GM12873 (cell line): ENCODE data around the gene ARID3B.

Experiments
- TF ChIP-seq, protein P1 (sequence below): IDR thresholded peaks from 2 replicates; pipeline ENCODE4 v1.5.1; 2012; ENCODE audit warnings: low read depth, mild to moderate bottlenecking, moderate library complexity, low read length, control low read depth; ENCODE audit not compliant: insufficient read depth; ENCODE audit errors: missing control alignments

Gene ARID3B, protein sequence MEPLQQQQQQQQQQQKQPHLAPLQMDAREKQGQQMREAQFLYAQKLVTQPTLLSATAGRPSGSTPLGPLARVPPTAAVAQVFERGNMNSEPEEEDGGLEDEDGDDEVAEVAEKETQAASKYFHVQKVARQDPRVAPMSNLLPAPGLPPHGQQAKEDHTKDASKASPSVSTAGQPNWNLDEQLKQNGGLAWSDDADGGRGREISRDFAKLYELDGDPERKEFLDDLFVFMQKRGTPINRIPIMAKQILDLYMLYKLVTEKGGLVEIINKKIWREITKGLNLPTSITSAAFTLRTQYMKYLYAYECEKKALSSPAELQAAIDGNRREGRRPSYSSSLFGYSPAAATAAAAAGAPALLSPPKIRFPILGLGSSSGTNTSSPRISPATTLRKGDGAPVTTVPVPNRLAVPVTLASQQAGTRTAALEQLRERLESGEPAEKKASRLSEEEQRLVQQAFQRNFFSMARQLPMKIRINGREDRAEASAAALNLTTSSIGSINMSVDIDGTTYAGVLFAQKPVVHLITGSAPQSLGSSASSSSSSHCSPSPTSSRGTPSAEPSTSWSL

DNA sequence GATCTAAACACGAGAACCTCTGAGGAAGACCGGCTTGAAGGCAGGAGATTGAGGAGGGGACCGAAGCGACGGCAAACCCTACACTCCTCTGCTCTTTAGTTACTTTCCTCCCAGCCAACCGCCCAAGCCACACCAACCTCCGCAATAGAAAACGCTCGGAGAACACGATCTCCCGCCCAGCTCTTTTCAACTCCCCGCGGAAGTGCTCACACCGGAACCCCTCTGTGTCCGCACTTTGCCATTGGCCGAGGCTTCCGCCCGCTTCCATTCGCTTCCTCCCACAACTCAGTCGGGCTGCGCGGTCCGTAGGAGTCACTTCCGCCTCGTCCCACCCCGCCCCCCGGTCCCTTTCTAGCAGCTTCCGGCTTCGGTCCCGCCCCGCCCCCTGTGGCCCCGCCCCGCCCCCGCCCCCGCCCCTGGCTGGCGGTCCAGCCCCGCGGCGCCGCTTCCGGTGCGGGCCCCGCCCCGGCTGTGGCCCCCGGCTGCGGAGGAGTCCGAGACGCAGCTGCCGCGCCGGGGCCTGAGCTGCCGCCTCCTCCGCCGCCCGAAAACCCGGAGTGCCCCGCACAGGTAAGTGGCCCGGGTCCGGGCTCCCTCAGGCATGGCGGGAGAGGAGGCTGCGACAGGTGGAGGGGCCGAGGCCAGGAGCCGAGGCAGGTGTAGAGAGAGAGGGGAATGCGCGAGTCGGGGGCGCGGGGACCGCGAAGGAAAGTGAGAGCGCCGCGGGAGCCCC lies at the start of gene ARID3B:
Gene ARID3B (plus strand): TSS at position 460 of the 733 bp plus-strand sequence. CDS start 2,717 bp downstream, outside the sequence.
- TF ChIP-seq, protein P1, sequence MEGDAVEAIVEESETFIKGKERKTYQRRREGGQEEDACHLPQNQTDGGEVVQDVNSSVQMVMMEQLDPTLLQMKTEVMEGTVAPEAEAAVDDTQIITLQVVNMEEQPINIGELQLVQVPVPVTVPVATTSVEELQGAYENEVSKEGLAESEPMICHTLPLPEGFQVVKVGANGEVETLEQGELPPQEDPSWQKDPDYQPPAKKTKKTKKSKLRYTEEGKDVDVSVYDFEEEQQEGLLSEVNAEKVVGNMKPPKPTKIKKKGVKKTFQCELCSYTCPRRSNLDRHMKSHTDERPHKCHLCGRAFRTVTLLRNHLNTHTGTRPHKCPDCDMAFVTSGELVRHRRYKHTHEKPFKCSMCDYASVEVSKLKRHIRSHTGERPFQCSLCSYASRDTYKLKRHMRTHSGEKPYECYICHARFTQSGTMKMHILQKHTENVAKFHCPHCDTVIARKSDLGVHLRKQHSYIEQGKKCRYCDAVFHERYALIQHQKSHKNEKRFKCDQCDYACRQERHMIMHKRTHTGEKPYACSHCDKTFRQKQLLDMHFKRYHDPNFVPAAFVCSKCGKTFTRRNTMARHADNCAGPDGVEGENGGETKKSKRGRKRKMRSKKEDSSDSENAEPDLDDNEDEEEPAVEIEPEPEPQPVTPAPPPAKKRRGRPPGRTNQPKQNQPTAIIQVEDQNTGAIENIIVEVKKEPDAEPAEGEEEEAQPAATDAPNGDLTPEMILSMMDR: no peak

DNA sequence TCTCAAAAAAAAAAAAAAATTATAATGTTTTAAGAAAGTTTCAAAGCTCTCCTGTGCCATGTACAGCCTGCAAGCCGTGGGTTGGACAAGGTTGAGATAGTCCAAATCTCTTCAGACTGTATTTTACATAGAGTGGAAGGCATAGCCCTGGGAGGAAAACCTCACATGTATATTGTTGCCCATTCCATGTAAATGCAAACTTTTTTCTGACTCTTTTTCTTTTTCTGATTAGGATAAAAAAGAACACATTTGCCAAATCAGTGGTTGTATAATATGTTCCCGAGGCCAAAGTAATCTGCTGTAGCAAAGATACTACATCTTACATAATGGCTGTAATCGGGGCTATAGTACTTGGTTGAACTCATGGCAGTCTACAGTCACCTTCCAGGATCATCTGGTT lies 44.4 kb upstream of the ARID3B start:
- TF ChIP-seq, protein P1: no peak

DNA sequence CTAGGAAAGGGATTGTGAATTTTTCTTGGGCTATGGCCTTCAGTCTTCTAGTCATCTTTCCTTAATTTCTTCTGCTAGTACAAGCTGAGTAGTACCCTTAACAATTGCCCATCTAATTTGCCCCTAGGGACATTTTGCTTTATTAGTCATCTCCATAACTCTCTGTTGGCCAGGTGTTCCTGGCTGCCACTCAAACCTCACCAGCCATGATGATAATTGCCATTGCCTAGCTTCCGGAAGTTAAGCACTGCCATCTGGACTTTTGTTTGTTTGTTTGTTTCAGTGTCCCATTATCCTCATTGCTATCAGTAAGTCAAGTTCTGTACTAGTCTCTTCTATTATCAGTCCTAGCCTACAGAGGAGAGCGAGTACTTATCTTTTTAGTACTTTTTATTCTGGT lies 43.4 kb upstream of the ARID3B start:
- TF ChIP-seq, protein P1: no peak

DNA sequence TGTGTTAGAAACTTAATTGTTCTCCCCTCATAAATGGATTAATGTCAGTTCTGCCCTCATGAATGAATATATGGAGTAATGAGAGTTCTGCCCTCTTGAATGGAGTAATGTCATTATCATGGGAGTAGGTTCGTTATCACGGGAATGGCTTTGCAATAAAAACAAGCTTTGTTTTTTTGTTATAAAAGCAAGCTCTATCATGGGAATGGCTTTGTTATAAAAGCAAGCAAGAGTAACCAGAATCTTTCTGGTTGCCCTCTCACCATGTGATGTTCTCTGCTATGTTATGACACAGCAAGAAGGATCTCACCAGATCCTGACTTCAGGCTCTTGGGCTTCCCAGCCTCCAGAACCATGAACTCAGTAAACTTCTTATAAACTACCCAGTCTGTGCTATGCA lies 41.7 kb upstream of the ARID3B start:
- TF ChIP-seq, protein P1: no peak

DNA sequence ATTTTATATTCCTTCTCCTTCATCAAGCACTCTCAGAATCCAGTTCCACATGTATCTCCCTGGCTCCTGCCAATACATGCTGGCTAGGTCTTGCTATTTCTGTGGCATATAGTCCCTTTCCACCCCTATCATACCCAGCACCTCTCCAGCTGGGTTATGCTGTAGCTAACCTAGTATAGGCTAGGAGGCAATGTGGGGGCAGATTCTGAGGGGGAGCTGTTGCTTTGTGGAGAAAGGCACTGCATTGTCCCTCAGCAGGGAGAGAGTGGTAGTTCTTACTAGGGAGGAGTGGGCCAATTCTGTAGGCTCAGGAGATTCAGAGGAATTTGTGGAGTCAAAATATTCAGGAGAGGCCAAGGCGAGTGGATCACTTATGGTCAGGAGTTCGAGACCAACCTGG lies 40.6 kb upstream of the ARID3B start:
- TF ChIP-seq, protein P1: no peak

DNA sequence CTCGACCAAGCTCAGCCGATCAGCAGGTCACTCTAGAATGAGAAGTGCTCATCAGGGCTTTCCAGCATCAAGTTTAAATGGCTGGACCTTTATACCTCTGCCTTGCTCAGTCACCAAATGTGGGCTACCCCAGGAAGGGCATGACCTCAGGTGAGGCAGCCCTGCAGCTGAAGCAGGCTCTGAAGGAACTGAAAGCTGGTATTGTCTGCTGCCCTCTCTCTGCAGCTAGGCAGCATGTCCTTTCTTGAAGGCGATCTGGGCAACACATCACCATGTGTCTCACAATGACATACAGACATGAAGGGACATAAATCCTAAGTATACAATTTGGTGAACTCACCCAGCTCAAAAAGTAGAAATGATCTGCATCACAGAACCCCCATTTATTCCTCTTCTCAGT lies 38.7 kb upstream of the ARID3B start:
- TF ChIP-seq, protein P1: peak; percentile 24

DNA sequence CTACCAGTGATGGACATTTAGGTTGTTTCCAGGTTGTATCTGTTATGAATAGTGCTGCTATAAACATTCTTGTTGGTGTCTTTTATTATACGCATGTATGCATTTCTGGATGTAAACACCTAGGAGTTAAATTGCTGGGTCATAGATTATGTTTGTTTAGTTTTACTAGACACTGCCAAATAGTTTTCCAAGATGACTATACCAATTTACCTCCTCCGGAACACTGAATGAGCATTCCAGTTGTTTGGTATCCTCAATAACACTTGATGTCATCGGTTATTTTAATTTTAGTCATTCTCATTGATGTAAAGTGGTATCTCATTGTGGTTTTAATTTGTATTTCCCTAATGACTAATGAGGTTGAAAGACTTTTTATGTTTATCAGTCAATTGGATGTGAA lies 36.6 kb upstream of the ARID3B start:
- TF ChIP-seq, protein P1: no peak
